Subcutaneous abdominal adipose tissue (tissue), 5 donors: Measurements from ENCODE around the gene LINGO4.

ENCODE experiments used
- H3K27ac ChIP-seq: one replicate; pipeline ENCODE4 v1.7.0; 2013; ENCODE audit warnings: low read depth, mild to moderate bottlenecking, inconsistent platforms, low read length, moderate library complexity
- H3K27me3 ChIP-seq, 5 donors: one replicate each; pipeline ENCODE4 v1.7.0; 2013; ENCODE audit warnings: low read length in 5 of 5, inconsistent platforms in 1 of 5; ENCODE audit not compliant: control insufficient read depth in 5 of 5, insufficient read depth in 4 of 5
- H3K36me3 ChIP-seq, 5 donors: one replicate each; pipeline ENCODE4 v1.7.0; 2013; ENCODE audit warnings: low read length in 5 of 5; ENCODE audit not compliant: control insufficient read depth in 5 of 5, insufficient read depth in 5 of 5
- H3K4me1 ChIP-seq, 5 donors: one replicate each; pipeline ENCODE4 v1.7.0; 2013; ENCODE audit warnings: low read length in 5 of 5, mild to moderate bottlenecking in 3 of 5, moderate library complexity in 1 of 5; ENCODE audit not compliant: control insufficient read depth in 5 of 5, insufficient read depth in 5 of 5
- H3K4me3 ChIP-seq, 5 donors: one replicate each; pipeline ENCODE4 v1.7.0; 2013; ENCODE audit warnings: low read length in 5 of 5, low read depth in 1 of 5
- H3K9ac ChIP-seq, 5 donors: one replicate each; pipeline ENCODE4 v1.7.0; 2013; ENCODE audit warnings: low read length in 5 of 5, mild to moderate bottlenecking in 4 of 5, moderate library complexity in 3 of 5
- H3K9me3 ChIP-seq, 5 donors: one replicate each; pipeline ENCODE4 v1.7.0; 2013; ENCODE audit warnings: low read length in 5 of 5; ENCODE audit not compliant: control insufficient read depth in 5 of 5
- donor health status: healthy.
- donor health status: healthy.
- donor health status: healthy.
- donor health status: healthy.
- donor health status: healthy.

LINGO4 gene

DNA sequence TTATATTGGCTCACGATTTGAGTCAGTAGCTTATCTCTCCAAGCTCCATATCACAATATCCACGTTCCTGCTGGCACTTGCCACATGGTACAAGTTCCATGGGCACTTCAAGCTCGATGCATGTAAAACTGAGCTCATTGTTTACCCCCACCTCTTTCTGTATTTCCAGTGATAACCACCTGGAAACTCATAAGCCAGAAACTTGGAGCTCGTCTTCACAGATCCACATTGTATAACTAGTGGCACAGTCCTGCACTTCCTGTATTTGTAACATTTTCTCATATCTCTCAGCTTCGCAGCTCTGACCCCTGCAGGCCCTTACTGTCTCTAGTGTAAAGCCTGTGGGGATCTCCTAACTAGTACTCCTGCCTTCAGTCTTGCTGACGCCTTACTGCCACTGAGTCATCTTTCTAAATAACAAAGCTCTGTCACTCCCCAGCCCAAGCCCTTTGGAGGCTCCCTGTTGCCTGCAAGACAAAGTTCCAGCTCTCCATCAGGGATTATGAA lies 40.9 kb upstream of the LINGO4 start:
- no peaks in the 10 kb centered on the region for H3K36me3 ChIP-seq
- no peak overlapping the region for H3K4me3 ChIP-seq
- H3K27ac ChIP-seq = no peak overlapping the region
- peaks cover 0 to 3% (median 0%) of the 10 kb centered on the region in 5 donors for H3K27me3 ChIP-seq
- no peak overlapping the region for H3K9ac ChIP-seq
- H3K9me3 ChIP-seq = no peaks in the 10 kb centered on the region
- peaks cover 0 to 19% (median 7%) of the 10 kb centered on the region in 5 donors for H3K4me1 ChIP-seq

DNA sequence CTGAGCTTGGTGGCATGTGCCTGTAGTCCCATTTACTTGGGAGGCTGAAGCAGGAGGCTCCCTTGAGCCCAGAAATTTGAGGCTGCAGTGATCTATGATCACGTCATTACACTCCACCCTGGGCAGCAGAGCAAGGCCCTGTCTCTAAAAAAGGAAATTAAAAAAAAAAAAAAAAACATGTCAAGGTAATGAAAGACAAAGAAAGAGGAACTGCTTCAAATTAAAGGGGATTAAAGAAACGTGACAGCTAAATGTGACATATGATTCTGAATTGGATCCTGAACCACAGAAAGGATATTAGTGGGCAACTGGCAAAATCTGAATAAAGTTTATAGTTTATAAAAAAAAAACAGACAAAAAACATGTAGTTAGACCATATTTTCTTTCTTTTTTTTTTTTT lies 38.2 kb upstream of the LINGO4 start:
- Histone ChIP-seq H3K27me3 (peaks cover 3 to 19% (median 9%) of the 10 kb centered on the region in 5 donors), H3K4me3 (no peak overlapping the region), H3K9ac (no peak overlapping the region), H3K27ac (no peak overlapping the region), H3K36me3 (no peaks in the 10 kb centered on the region), H3K4me1 (peaks cover 0 to 20% (median 16%) of the 10 kb centered on the region in 5 donors), H3K9me3 (no peaks in the 10 kb centered on the region)

DNA sequence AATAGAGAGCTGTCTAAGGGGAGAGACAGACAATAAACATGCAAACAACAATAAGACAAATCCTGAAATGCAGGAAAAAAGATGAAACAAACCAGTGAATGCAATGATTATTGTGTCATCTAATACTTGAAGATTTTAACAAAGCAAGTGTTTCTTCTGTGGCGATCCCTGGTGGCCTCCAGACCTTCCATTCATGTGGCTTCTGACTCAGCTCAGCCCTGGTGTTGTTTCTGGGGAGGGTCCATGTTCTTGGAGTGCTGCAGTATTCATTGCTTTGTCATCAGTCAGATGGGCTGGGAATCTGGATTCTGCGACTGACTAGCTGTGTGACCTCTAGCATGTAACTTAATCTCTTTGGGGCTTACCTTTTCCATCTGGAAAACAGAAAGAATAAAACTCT lies 35.9 kb upstream of the LINGO4 start:
- H3K27me3 ChIP-seq = peaks cover 3 to 24% (median 22%) of the 10 kb centered on the region in 5 donors
- H3K4me3 ChIP-seq = no peak overlapping the region
- no peak overlapping the region for H3K9ac ChIP-seq
- no peaks in the 10 kb centered on the region for H3K9me3 ChIP-seq
- H3K36me3 ChIP-seq = no peaks in the 10 kb centered on the region
- H3K27ac ChIP-seq = no peak overlapping the region
- peaks cover 0 to 27% (median 16%) of the 10 kb centered on the region in 5 donors for H3K4me1 ChIP-seq

DNA sequence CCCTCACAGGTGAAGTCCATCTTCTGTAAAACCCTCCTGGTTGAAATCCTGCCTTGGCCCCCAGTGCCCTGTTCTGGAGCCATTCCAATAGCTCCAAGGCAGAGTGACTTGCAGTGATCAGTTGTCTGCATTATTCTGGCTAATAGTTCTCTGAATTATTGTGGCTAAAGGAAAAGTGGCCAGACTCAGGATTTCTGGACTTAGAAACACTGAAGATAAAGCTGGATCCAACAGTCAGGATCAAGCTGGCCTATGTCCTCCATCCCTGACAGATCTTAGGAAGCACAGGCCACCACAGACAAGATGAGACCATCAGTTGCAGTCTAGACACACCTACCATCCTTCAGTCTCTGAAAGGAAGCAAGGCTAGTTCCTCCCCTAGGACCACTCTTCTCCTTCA lies 35.2 kb upstream of the LINGO4 start:
- H3K9ac ChIP-seq = no peak overlapping the region
- no peak overlapping the region for H3K4me3 ChIP-seq
- peaks cover 3 to 24% (median 22%) of the 10 kb centered on the region in 5 donors for H3K27me3 ChIP-seq

DNA sequence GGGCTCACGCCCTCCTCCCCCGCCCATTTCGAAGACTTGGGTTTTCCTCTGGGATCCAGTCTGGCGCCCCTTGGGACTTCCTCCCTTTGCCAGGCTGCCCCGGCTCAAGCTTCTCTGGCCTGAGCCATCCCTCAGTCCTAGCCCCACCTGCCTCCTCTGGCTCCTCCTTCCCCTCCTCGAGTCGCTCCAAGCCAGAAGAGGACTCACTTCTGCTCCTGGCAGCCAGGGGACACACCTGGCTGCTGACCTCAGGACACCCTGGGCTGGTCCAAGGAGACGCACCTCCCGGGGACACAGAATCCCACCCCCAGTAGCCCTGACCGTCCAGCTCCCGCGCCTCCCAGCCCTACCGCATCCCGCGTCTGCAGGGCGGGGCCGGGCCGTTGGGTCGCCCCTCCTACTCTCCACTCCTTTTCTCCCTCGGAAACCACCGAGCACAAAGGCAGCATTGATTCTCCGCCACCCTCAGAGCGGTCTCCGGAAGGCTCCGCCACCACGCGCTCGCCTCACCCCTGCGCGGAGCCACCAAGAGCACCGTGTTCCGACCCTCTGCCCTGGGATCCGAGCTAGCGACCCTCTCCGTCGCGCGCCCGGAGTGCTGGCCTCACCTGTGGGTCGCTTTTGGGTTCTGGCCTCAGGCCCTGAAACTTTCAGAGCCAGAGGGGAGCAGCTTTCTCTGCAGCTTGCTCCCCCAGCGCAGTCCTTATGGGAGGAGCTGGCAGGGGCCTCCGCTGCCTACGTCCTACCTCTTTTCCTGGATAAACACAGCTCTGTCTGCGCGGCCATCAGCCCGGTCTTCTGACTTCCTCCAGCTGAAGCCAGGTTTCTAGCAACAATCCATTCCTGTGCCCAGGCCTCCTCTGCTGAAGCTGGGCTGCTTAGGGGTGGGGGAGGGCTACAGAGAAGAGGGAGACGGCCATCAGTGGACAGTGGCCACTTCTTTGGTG lies 34.5 kb upstream of the LINGO4 start, which contains the start of gene C2CD4D:
Gene C2CD4D (minus strand): TSS at position 364 of the 947 bp plus-strand sequence. CDS start 831 bp downstream, outside the sequence.
- Histone ChIP-seq H3K36me3 (no peaks in the 10 kb centered on the region), H3K27me3 (peaks cover 3 to 24% (median 22%) of the 10 kb centered on the region in 5 donors), H3K27ac (no peak within 1 kb of the TSS)

More for the DNA sequence above, 35.2 kb upstream of the LINGO4 start:
- no peaks in the 10 kb centered on the region for H3K36me3 ChIP-seq
- H3K9me3 ChIP-seq = no peaks in the 10 kb centered on the region
- no peak overlapping the region for H3K27ac ChIP-seq
- peaks cover 0 to 27% (median 16%) of the 10 kb centered on the region in 5 donors for H3K4me1 ChIP-seq

DNA sequence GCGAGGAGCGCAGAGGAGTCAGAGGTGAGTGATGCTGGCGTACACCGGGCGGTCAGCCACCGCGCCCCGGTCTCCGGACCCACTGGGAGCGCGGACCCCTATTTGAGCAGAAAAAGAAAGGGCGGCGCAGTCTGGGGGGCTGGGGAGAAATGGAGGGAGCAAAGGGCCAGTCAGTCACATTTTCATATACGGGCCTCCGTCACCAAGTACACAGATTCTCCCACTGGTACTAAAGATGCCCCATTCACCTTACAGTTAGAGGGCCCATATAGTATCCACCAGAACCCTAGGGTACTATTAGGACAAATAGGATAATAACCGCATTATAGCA lies 33.8 kb upstream of the LINGO4 start:
- H3K4me1 ChIP-seq = peaks cover 0 to 27% (median 16%) of the 10 kb centered on the region in 5 donors
- peaks cover 3 to 24% (median 22%) of the 10 kb centered on the region in 5 donors for H3K27me3 ChIP-seq
- H3K4me3 ChIP-seq = peak overlapping the region in 4 of 5 donors; percentile 42 to 57 (median 50)
- no peaks in the 10 kb centered on the region for H3K36me3 ChIP-seq
- no peak overlapping the region for H3K27ac ChIP-seq
- peak overlapping the region in 1 of 5 donors; percentile 7 for H3K9ac ChIP-seq
- H3K9me3 ChIP-seq = no peaks in the 10 kb centered on the region

More for the DNA sequence above, 34.5 kb upstream of the LINGO4 start, which contains the start of gene C2CD4D:
- peak within 1 kb of the TSS; percentile 31 to 57 (median 45) for H3K4me3 ChIP-seq
- peak within 1 kb of the TSS in 1 of 5 donors; percentile 7 for H3K9ac ChIP-seq
- no peaks in the 10 kb centered on the region for H3K9me3 ChIP-seq
- H3K4me1 ChIP-seq = peaks cover 0 to 27% (median 16%) of the 10 kb centered on the region in 5 donors

DNA sequence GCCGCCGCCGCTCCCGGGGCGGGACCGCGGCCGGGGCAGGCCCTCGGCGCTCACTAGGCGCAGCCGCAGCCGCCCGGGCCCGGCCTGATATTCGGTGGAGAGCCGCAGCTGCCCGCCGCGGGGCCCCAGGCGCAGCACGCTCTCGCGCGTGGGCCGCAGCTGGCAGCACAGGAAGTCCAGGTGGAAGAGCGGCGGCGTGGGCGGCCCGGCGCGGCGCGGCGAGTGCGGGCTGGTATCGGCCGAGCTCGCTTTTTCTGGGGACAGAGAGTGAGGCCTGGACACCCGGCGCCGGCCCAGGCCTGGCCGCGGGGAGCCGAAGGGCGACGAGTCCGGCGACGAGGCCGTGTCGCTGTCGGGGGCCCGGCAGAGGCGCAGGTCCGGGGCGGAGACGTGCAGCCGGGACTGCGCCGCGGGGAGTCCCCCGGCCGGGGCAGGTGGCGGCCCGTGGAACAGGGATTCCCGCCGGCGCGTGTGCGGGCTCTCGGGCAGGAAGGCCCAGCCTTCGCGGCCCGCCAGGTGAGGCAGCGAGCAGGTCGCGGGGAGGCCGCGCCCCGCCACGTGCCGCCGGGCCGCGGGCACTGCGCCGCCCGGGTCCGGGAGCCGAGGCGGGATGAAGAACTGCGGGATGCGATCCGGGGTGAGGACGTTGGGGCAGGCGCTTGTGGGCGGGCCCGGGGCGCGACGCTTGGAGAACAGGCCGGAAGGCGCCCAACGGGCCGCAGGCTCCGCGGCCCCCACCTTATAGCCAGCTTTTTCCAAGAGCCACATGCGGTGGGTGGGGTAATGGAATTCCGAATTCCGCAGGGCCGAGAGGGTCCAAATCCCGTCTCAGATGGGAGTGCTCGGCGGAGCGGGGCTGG lies 33.2 kb upstream of the LINGO4 start:
- Histone ChIP-seq H3K9me3 (no peaks in the 10 kb centered on the region), H3K36me3 (no peaks in the 10 kb centered on the region), H3K27me3 (peaks cover 3 to 24% (median 22%) of the 10 kb centered on the region in 5 donors), H3K4me1 (peaks cover 0 to 27% (median 16%) of the 10 kb centered on the region in 5 donors), H3K9ac (peak overlapping the region in 1 of 5 donors; percentile 7), H3K4me3 (peak overlapping the region in 4 of 5 donors; percentile 42 to 57 (median 50)), H3K27ac (no peak overlapping the region)

DNA sequence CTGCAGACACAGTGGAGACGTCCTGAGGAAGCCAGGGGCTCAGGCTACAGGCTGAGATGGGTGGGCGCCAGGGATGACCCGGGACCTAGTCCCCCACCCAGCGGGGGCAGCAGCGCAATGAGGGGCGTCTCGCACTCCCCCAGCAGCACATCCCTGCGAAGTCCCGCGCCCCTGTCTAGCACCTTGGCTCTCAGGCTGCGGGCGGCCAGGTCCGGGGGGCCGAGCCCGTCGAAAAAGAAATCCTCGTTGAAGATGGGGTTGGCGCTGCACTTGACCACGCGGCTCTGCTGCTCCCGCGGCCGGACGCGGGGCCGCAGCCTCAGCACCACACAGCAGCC lies 32.6 kb upstream of the LINGO4 start:
- H3K27me3 ChIP-seq = peaks cover 3 to 24% (median 22%) of the 10 kb centered on the region in 5 donors
- H3K27ac ChIP-seq = no peak overlapping the region
- H3K9ac ChIP-seq = no peak overlapping the region
- peaks cover 0 to 28% (median 18%) of the 10 kb centered on the region in 5 donors for H3K4me1 ChIP-seq
- H3K36me3 ChIP-seq = no peaks in the 10 kb centered on the region
- peak overlapping the region in 2 of 5 donors; percentile 45 to 57 for H3K4me3 ChIP-seq
- no peaks in the 10 kb centered on the region for H3K9me3 ChIP-seq

DNA sequence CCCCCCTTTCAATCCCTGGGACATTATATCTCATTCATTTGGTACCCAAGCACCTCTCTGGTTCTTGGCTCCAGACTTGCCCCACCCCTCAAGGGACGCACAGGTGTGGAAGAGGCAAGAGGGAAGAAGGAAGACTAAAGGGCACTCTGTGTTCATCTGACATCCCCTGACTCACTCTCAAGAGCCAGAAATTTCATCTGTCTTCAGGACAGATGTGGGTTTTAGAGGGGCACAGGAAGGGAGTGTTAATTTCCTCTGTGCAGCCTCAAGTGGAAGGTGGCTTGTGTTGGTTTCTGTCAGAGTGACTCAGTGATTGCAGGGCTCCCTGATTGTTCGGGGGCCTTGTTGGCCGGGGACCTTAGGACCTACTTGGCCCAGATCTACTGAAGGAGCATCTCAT lies 32.0 kb upstream of the LINGO4 start:
- Histone ChIP-seq H3K36me3 (no peaks in the 10 kb centered on the region), H3K9ac (no peak overlapping the region), H3K4me1 (peaks cover 0 to 35% (median 24%) of the 10 kb centered on the region in 5 donors), H3K27me3 (peaks cover 3 to 24% (median 22%) of the 10 kb centered on the region in 5 donors), H3K9me3 (no peaks in the 10 kb centered on the region), H3K4me3 (no peak overlapping the region), H3K27ac (no peak overlapping the region)
